Fibroblast of upper back skin (primary cell): ENCODE results near the gene CDYL2.
"Not testable (repeated sequence)": the region's sequence is repeated elsewhere in the genome, so short reads cannot be mapped to it uniquely, and the experiment has no call there.

ENCODE experiments used
- DNase-seq: peaks from one replicate; pipeline ENCODE4 v3.0.0-alpha.2; 2013

CDYL2 gene, protein sequence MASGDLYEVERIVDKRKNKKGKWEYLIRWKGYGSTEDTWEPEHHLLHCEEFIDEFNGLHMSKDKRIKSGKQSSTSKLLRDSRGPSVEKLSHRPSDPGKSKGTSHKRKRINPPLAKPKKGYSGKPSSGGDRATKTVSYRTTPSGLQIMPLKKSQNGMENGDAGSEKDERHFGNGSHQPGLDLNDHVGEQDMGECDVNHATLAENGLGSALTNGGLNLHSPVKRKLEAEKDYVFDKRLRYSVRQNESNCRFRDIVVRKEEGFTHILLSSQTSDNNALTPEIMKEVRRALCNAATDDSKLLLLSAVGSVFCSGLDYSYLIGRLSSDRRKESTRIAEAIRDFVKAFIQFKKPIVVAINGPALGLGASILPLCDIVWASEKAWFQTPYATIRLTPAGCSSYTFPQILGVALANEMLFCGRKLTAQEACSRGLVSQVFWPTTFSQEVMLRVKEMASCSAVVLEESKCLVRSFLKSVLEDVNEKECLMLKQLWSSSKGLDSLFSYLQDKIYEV

DNA sequence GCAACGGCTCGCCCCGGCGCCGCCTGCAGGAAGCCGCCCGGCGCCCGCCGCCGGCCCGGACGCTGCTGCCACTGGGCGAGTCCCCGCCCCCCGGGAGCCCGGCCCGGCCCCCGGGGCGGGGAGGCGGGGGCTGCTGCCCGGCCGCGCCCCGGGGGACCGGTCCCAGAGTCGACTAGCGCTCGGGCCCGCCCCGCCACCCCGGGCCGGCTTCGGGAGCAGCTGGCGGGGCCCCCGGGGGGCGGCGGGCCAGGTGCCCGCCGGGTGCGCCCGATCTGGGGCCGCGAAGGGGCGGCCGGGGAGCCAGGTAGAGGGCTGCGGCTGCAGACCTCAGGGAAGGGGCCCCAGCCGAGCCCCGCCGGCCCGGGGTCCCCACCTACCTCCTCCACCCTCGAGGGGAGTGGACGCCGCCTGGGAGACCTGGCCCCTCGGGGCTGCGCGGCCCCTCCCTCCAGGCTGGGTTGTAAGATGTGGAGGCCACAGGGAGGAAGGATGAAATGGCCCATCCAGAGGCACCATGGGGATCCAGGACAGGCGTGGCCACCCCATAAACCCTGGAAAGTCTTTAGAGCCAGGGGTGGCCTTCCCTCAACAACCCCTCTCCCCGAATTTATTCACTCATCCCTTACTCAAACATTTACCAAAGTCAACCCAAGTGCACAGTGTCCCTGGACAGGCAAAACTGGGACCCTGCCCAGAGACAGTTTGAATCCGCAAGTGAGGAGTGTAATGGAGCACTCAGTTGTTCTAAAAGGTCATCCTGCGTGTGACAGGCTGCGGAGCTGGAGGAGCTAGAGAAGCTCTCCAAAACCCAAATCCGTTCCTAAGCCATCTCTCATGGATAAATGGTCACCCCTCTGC lies at the start of gene CDYL2:
Gene CDYL2, minus strand, starts transcription at position 73 of the 858 bp plus-strand sequence. CDS start 425 bp downstream, outside the sequence.
- DNase-seq, result peak; percentile 49

DNA sequence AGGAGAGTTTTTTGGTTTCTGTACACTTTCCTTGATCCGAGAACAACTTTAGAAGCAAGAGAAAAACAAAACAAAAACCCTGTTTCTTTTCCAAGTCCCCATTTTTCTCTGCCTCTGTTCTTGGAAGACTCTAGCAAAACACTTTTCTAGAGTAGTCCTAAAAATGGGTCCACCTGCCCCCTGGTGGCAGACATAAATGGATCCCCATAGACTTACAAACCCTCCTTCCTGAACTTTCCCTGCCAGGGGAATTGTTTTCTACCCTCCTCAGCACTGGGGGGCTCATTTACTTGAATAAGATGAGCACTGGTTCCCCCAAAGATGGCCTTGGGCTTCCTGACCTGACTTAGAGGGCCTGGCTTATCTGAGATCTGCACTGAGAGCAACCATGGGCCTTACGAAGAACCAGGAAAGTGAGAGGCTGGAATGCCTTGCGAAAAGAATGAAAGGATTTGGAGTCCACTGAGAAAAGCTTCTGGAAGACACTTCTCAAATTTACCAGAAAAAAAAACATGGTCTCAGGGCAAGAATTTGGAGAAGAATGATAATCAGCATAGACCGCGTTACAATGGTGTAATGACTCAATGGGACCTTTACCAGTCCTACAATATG lies 48.0 kb upstream of the CDYL2 start:
- DNase-seq, result peak; percentile 8

DNA sequence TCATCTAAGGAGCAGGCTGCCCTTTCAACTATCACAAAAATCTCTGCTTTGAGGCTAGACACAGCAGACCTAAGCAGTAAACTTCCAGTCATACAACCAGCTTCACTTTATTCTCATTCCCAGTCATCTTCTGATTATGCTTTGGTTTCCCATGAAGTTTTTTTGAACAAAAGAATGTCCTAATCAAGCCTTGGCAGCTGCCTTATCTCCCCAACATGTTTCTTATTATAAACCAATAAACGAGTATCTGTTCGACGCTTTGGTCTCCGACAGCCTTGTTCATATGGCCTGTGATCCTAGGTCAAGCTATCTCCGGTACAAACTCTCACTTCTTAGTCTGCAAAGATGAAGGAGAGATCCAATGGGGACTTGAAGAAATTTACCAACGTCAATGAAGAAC lies 47.4 kb upstream of the CDYL2 start:
- no peak for DNase-seq

DNA sequence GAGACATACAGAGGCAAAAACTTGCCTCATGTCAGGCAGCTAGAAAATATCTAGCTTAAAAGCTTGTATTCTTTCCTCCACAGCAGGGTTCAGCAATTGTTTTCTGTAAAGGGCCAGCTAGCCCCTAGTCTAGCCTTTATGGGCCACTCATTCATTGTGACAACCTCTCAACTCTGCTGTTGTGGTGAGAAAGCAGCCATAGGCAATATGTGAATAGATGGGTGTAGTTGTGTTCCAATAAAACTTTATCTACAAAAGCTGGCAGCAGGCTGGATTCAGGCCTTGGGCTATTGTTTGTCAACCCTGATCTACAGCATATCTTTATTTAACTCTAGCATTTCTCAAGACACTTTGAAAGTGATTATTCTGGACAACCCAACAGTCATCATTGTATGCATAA lies 46.4 kb upstream of the CDYL2 start:
- DNase-seq, result no peak

DNA sequence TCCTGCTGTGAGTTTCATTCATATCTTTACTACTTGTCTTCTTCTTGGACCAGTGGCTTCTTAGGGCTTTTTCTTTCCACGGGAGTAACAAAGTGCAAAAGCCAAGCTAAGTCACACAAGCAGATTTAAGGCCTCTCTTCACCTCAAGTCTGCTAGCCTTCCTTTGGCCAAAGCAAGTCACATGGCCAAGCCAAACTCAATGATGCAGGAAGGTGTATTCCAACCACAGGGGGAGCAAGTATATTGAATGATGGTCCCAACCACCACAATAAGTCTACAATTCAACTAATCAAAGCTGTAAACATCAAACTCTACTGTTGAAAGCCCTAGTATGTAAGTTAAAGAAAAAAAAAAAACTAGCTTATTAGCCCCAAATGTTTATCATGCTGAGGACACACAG lies 44.5 kb upstream of the CDYL2 start:
- DNase-seq, result no peak

DNA sequence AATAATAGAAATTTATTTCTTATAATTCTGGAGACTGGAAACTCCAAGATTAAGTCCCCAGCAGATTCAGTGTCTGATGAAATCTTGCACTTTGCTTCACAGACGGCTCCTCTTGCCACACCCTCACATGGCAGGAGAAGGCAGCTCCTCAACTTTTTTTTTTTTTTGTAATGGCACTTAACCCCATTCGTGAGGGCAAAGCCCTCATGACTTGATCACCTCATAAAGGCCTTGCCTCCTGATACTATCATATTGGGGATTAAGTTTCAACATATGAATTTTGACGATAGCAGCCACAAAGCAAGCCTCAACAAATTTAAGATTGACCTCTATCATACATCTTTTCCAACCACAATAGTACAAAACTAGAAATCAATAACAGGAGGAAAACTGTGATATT lies 42.3 kb upstream of the CDYL2 start:
- no peak for DNase-seq

DNA sequence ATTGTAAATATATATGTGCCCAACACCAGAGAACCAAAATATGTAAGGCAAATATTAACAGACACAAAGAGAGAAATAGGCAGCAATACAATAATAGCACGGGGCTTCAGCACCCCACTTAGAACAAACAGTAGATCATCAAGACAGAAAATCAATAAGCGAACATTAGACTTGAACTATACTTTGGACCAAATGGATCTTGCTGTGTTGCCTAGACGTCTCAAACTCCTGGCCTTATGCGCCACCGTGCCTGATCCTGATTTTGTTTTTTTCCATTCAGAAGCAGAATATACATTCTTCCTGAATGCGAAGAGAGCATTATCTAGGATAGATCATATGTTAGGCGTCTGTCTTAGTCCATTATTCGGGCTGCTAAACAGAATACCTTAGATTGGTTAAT lies 41.9 kb upstream of the CDYL2 start:
- DNase-seq, result no peak

DNA sequence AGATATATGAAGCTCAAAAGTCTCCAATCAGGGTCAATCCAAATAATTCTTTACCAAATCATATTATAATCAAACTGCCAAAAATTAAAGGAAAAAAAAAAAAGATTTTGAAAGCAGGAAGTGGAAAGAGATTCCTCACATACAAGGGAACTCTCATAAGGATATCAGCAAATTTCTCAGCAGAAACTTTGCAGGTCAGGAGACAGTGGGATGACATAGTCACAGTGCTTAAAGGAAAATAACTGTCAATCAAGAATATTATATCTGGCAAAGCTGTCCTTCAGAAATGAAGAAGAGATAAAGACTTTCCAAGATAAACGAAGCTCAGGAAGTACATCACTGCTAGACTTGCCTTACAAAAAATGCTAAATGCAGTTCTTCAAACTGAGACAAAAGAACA lies 40.0 kb upstream of the CDYL2 start:
- no peak for DNase-seq

DNA sequence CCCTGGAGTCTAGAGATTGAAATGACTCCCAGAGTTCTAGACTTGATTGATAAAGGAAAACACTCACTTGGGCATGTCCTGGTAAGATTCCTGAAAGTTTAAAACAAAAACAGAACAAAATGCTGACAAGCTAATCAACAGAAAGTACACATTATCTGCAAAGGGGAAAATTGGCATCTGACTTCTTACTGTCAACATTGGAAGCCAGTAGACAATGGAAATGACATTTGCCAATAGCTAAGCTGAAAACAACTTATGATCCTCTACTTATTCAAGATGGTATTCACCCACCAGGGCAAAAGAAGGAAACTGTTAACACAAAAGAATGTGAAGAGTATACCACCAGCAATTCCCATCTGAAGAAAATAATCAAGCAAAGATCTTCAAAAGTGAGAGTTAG lies 36.8 kb upstream of the CDYL2 start:
- no peak for DNase-seq

DNA sequence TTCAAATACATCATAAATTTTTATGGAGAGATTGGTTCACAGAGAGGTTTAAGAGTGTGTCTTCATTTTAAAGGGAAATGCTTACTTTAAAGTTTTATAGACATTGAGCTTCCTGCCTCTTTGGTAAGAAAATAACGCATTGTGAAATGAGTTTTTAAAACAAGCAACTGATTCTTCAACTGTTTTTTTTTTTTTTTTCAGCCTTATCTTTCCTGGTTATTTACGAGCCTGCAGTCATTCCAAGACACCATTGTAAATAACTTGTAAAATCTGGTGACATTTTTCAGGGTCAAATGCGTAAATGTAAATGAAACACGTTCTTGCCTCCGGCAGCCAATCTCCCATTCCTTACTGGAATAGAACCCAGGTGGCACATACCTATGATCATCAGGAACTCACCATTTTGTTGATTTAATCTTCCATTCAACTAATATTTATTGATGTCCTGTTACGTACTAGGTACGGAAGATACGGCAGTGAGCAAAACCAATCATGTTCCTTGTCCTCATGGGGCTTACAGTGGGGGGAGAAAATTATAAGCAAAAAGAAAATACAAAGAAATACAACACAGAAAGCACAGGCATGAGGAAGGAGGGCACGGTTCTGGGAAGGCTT lies 33.2 kb upstream of the CDYL2 start:
- no peak for DNase-seq

DNA sequence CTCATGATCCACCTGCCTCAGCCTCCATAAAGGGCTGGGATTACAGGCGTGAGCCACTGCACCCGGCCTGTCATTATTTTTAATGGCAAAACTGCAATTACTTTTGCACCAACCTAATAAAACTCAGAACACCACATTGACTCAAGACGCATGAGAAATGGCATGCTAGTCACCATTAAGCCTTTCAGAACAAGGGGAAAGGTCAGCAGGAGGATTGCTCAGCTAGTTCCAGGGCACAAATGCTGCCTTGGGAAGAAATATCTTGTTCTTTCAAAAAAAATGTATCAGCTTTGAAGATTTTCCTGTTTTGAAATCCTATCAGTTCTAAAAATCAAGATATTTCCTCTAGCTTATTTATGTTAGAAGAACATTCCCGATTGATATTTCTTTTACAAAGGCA lies 32.4 kb upstream of the CDYL2 start:
- DNase-seq, result no peak

DNA sequence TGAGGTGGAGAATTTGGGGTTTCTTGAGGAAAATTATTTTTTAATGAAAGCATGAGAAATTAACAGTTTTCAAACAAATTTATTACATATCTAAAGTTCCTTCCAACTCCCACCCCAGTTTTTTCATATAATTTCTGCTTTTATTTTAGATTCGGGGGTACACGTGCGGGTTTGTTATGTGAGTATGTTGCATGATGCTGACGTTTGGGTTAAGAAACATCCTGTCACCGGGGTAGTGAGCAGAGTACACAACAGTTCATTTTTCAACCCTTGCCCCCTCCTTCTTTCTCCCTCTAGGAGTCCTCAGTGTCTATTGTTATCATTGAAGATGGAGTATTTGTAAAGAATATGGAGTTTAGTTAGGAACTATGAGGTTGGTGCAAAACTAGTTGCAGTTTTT lies 31.8 kb upstream of the CDYL2 start:
- DNase-seq, result no peak

DNA sequence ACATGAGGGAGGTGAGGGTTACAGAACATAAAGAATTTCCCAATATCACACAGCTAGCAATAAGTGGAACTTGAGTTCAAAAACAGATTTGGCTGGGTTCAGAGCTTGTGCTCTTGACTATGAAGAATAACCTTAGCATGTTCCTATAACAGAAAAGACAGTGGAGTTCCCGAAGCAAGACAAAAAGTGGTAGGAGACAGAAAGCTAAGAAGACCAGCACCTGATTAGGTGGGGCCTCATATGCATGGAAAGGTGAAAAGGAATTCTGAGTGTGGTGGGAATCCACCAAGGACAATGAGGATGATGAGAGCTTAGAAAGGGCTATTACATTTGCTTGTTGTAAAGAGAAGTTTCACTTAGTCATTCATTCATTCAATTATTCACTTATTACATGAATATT lies 26.6 kb upstream of the CDYL2 start:
- no peak for DNase-seq

DNA sequence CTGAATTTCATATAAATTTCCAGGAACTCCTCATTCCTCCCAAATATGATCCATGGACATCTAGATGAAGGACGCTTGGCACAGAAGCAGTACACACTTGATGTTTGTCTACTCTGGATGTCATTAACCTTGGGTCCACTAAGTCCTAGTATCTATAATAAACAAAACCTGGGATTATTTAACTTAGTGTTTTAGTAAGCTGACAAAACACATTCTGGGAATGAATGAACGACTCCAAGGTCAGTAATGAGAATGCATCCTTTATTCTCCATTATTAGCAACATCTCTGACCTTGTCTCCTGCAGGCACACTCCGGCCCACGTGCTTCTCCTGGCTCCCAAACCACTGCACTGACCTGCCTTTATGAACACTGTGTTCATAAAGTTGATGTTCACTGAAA lies 24.1 kb upstream of the CDYL2 start:
- no peak for DNase-seq

DNA sequence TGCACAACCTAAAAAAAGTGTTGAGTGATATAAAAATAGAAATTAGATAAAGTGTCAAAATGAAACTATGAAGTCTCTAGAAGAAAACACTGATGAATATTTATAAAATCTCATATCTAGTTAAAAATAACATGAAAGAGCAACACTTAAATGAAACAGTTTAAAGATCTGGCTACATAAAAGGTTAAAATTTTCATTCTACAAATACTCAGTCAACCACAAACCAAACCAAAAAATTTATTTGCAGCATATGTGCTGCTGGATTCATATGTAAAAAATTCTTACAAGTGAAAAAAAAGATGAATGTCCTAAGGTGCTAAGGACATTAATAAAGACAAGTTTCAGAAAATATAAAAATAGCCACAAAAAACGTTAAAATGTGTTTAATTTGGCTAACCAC lies 22.6 kb upstream of the CDYL2 start:
- no peak for DNase-seq

DNA sequence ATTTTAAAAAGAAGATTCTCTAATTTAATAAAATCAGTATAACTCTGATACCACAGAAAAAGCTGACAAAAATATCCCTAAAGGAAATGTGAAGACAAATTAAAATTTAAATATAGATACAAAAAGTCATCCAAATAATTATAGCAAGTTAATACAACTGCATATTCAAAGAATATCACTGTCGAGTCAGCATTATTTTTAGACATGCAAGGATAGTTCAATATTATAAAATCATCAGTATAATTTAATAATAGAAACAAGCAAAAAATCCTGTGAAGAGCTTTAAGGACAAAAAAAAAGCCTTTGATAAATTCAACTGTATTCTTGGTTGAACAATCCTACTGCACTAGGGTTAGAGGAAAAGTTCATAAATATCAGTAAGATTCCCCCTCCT lies 21.0 kb upstream of the CDYL2 start:
- DNase-seq, result no peak

DNA sequence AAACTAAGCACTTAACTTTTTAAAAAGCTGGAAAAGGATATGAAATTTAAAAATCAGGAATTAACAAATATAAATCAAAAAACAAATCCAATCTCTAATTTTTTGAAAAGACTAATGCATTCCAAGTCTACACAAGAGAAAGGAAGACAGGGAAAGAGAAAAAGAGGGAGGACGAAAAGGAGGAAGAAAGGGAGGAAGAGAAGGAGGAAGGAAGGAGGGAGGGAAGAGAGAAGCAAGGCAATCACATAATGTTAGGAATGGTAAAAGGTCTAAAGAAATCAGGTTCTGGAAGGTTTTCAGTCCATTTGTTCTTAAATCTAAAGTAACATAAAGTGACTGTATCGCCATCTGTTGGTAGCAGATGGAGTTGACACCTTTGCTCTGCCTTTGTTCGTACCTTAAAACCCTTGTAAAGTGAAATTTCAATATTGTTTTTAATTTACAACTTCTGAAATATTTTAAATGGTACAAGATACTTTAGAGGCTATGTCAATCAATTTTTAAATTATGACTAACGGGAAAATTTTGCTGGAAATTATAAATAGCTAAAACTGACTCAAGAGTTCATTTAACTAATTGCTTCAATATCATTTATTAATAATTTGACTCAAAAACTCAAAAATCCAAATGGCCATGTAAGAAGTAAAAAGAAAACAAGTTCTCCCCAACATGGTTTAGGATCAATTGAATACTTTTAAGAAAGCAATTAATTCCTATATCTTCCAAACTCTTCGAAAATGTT lies 20.4 kb upstream of the CDYL2 start:
- peak; percentile 57 for DNase-seq

DNA sequence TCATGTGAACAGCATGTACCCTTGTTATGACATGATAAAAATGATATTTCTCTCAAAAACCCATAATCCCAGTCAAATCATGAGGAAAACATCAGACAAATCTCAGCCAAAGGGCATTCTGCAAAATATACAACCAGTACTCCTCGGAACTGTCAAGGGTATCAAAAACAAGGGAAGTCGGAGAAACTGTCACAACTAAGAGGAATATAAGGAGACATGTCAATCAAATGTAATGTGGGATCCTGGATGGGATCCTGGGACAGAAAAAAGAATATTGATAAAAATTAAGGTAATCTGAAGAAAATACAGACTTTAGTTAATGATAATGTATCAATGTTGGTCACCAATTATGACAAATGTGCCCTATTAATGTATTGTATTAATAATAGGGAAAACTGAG lies 15.6 kb upstream of the CDYL2 start:
- DNase-seq, result no peak

DNA sequence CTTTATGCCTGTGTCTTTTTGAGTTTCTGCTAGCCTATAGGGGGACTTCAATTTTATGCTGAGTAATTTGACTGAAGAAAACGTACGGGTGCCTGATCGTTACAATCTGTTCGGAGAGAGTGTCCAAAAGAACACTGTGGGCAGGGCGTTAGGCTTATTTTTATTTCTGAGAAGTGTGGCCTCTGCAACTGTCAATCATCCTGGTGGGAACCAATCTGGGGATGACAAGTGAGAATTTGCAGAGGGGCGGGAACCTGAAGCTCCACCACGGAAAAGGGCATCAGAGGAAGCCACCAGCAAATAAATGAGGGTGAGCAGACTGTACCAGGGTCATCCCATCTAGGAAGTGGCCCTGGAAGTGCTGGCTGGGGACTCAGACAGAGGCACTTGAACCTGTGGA lies 12.0 kb upstream of the CDYL2 start:
- DNase-seq, result no peak

DNA sequence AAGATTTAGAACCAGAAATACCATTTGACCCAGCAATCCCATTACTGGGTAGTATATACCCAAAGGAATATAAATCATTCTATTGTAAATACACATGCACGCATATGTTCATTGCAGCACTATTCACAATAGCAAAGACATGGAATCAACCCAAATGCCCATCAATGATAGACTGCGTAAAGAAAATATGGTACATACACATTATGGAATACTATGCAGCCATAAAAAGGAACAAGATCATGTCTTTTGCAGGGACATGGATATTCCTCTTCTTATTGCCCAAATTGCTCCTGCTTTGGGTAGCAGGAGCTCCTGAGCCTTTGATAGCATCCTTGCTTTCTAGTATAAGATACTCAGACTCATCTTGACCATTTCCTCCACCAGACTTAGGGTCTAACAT lies 10.9 kb upstream of the CDYL2 start:
- DNase-seq, result not testable (repeated sequence)

DNA sequence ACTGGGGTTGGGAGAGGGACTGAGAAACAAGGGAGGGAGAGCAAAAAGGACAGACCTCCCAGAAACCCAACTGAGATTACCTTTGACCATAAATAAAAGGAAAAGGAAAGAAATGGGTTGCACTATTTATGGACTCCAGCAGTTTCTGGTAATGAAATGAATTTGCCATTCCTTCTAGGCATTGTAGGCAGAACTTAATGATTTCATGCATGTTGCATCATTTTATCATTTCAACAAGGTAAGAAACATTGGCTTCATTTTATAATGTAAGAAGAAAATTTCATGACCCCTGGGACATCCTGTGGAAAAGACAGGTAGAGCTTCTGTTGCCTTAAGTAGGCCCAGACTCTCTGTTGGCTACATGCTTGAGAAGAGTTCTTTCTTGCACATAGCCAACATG lies 8.2 kb upstream of the CDYL2 start:
- DNase-seq, result no peak

DNA sequence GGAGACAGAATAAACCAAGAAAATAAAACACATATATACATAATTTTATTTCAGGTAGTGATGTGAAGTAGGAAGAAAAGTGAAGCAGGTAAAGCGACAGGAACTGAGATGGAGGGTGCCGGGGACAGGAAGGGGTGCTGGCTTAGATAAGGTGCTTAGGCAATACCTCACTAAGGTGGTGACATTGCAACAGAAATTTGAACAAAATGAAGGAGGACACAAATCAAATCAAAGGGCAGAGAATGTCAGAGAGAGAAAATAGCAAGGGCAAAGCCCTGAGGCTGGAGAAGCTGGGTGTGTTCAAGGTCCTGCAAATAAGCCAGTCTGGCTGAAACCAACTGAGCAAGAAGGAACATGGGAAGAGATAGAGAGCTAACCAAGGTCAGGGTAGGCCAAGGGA lies 5.0 kb upstream of the CDYL2 start:
- DNase-seq, result no peak

DNA sequence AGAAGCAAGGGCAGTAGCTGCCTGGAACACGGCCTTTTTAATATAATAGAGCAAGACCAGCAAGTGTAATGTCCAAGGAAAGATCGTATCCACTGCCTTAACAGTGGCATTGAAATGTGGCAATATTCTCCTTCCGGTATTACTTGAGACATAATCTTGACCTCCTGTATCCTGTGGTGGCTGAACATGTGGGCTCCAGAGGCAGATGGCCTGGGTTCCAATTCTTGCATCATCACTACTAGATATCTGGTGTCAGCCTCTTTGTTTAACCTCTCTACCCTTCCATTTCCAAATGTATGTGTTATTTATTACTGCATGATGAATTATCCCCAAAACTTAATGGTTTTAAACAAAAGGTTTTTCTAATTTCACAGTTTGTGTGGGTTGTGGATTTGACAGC lies 3.5 kb upstream of the CDYL2 start:
- DNase-seq, result no peak
